NCI-H2227 (cell line): Measurements from ENCODE around the gene NKD2.
"Not testable (repeated sequence)": the region's sequence is repeated elsewhere in the genome, so short reads cannot be mapped to it uniquely, and the experiment has no call there.

Experiments
- DNase-seq: peaks from one replicate; lab custom pipeline; 2025; ENCODE audit not compliant: unreplicated experiment; lab: John Stamatoyannopoulos, UW

Gene NKD2

DNA sequence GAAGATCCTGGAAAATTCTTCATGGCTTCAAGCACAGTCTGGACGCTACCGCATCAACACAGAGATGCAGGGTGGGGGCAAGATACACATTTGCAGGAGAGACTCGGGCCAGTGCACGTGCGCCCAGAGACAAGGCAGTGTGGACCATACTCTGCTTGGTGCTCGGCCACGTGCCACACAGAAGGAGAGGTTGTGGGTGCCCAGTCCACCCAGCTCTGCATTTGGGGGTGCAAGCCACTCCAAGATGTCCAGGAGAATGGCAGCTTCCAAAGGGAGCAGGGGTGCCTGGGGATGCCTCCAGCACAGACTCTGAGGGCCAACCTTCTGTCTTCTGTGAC is 4.3 kb downstream of the NKD2 start:
- no peak for DNase-seq

DNA sequence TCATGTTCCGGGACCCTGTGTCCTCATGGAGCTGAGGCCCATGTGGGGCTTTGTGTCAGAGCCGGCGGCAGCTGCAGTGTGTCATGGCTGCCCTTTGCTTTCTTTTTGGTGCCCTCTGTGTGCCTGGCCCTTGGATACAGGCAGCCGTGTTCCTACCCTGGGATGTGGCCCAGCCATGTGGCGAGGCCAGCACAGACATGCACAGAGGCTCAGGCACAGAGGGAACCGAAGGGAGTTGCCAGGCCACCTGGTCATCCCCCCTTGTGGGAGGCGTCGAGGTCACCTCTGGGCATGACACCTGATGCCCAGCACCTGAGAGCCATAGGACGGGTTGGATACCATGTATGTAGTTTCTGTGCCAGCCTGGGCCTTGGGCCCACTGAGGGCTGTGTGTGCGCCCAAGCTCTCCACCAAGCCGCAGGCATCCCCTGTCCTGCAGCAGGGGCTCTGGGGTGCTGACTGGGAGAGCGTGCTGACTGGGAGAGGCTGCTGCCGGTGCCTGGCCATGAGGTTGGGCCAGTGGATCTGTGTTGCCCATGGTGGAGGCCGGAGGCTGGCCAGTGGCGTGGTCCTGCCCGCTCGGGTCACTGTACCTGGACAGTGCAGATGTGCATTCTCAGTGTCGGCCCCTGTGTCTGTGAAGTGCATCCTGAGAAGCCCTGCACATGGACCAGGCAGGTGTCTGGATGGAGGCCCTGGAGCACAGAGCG is 4.8 kb downstream of the NKD2 start:
- no peak for DNase-seq

DNA sequence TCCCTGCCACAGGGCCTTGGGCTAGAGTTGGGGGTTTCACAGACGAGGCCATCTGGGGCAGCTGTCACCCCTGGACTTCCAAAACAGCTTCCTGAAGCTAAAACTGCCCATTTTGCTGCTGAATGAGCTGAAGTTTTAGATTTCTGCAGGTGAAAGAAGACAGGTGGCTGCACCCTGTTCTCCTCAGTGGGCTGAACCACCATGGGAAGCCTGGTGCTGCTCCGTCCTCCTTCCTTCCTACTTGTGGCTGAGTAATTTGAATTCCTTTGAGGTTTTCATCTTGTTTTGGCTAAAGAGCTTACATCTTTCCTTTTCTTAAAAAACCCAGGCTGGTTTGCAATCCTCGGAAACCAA is 5.3 kb downstream of the NKD2 start:
- DNase-seq = no peak

DNA sequence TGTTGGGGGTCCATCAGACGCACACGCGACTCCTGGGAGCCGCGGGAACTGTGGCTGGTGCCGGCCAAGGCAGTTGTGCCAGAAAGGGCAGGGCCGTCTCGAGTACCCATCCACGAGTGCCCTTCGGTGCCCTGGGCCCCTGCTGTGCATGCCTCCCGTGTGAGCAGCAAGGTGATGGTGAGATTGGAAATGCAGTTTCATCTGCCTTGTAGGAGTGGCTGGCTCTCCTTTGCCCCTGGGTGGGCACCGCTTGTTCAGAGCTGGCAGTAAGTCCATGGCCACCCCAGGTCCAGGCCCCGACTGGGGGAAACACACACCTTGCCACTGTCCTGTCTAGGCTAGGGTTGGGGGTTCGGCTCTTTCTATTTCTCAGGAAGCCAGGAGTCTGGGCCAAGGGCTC is 5.7 kb downstream of the NKD2 start:
- no peak for DNase-seq

DNA sequence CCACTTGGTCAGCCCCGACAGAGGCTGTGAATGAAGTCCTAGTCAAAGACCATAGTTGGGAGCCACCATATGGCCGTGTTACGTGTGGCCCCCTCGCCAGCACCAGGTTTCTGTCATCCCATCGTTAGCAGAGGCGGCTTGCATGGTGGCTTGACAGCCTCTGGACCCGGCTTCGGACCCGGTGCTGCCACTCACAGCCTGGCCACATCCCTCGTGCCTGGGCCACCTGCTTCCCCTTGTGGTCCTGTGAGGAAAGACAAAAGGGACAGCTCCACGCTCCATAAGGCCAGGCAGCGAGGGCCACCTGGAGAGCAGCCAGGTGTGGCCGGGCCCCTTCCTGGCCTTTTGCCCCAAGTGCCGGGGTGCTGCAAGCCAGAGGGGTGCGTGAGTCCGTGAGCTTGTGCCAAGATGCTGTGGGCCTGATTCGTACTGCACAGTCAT is 6.2 kb downstream of the NKD2 start:
- no peak for DNase-seq

DNA sequence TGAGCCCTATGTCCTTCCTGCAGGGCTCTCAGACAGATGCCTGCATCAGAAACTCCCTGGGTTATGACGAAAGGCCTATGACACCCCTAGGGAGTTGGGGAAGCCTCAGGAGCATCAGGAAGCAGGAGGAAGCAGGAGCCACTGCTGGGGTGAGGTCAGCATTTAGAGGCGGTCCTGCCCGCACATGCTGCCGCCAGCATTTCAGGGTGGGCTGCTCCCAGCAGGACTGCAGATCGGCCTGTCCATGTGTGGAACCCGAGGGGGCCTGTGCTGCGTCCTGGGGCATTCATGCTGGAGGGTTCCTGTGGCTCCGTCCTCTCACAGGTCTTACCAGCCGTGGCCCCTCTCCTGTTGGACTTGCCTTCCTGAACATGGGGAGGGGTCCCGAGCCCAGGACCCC is 6.9 kb downstream of the NKD2 start:
- no peak for DNase-seq

DNA sequence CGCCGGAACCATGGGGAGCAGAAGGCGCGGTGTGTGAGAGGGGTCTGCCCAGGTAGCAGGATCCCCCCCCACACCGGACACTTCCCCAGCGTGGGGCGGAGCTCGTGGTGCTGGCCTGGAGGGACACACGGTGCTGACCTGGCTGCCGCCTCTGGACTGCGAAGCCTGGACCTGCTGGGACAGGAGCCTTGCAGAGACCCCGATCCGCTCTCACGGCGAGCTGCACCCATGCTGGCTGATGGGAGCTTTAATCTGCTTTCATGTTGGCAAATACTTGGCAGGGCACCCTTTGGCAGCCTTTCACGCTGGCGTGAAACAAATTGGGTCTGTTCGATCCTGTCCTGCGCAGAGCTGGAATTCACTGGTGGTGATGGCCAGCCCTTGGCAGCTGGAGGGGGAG is 7.4 kb downstream of the NKD2 start:
- no peak for DNase-seq

DNA sequence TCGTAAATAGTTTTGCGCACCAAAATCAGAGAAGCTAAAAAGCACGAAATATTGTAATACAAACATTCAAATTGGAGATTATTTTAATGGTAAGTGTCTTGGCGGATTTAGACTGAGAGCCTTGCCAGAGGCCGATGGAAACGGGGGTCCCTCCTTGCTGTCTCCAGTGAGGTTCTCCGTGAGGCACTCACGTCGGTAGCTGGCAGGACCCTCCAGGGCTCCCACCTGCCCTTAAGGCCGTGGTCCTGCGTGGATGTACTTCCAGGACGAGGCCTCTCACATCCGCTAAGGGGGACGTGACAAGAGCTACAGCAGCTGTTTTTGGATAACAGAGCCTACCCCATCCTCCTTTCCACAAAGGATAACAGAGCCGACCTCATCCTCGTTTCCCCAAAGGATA is 7.9 kb downstream of the NKD2 start:
- no peak for DNase-seq

DNA sequence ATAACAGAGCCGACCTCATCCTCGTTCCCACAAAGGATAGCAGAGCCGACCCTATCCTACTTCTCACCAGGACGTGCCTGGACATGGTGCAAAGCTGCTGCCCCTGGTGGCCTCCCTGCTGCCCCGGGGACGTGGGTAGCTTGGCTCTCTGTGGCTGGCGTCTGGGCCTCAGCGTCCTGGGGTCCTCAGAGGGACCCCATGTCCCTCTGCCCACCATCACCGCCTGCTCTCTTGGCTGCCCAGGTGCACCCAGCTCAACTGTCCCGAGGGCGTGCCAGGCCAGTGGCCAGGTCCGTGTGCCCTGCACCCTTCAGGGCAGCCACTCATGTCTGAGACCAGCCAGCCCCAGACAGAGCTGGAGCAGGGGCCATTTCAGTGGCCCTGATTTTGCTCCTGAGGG is 8.5 kb downstream of the NKD2 start:
- DNase-seq = no peak

DNA sequence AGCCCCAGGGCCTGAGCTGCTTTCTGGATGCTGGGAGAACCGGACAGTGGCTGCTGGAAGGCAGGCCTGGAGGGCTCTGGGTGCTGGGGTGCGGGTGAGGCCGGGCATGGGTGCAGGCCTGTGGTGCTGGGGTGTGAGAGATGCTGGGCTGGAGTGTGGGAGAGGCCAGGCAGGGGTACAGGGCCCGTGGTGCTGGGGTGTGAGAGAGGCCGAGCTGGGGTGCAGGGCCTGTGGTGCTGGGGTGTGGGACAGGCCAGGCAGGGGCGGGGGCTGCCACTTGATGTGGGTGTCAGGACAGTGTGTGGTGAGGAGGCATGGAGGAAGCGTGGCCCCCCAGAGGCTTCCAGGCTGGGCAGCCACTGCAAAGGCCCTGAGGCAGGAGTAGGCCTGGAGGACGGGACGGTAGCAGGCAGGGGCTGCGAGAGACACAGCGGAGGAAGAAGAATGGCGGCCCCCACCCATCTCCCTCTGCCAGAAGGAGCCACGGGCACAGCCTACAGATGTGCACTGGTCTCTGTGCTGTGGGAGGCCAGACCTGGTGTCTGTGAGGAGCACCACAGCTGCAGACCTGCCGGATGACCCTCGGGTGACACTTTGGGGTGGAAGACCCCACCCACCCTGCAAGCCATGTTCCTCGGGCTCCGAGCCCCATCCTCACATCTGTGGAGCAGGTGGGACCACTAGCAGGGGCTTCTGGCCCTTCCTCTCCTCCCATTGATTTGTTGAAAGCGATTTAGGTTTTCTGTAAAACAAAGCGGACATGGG is 9.3 kb downstream of the NKD2 start:
- DNase-seq = no peak

DNA sequence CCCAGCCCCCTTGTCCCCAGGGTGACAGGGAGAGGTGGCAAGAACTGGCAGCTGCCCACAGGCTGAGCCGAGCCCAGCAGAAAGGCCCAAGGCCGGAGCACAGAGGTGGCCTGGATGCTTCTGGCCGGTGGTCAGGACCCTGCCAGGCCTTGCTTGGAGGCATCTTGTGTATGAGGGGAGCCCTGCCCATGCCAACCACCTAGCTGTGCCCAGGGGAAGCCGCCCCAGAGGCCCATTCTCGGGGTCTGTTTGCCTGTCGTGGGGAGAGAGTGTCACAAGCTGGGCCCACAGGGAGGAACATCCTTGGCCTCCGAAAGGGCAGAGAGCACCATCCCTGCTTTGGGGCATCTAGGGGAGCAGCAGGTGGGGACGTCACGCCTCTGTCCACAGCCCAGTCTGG is 10.0 kb downstream of the NKD2 start:
- no peak for DNase-seq

DNA sequence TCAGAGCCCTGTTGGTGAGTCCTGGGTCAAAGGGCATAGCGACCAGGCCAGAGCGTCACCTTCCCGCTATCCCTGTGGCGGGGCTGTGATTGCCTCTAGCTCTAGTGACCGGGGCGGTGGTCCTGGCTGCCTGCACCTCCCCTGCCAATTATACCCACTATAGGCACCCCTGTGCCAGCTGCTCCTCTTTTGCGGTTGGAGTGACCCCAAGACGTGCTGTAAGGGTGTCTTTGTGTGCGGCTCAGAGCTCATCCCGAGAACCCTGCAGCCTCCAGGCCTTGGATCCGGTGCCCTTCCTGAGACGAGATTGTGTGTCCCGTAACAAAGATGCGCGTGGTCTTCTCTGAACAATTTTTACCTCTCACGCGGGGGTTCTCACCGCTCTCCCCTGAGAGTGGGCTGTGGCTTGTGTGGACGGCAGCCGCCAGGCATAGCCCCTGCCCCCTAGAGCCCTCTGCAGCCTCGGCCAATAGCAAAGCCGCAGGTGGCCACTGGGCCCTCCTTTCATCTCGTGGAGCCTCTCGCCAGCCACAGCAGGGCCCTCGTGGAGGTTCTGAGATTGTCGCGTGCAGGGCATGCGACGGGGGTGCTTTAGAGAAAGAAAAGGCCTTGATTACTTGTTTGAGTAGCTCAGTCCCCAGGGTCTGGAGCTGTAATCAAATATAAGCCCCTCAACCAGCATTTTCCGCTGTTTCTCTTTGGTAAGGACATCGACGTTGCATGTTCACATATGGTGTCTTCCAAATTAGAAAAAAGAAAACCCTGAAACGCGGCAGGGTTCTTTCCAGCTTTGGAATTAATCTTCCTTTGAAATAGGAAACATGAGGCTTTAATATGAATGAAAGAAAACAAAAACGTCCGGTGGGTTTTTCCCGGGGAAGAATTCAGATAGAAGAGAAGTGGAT is 10.7 kb downstream of the NKD2 start:
- no peak for DNase-seq

DNA sequence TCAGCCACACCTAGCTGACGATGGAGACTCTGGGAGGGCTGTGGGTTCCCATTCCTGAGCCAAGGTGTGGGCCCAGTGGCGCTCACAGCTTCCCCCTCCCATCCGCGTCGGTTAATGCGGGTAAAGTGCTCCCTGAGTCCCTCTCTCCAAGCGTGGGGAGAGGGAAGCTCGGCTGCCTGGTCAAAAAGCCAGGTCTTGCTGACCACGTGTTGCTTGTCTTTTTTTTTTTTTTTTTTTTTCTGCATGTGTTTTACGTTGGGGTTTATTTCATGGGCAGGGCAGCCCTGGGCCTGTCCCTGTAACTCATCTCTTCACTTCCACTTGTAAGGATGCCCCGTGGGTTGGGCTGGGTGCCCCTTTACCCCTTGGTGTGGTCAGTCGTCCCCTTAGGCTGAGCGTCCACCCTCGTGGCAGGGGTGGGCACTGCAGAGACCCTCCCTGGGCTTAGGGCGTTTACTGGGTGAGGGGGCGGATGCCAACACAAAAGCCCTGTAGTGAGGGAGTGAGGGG is 11.9 kb downstream of the NKD2 start:
- DNase-seq = no peak

DNA sequence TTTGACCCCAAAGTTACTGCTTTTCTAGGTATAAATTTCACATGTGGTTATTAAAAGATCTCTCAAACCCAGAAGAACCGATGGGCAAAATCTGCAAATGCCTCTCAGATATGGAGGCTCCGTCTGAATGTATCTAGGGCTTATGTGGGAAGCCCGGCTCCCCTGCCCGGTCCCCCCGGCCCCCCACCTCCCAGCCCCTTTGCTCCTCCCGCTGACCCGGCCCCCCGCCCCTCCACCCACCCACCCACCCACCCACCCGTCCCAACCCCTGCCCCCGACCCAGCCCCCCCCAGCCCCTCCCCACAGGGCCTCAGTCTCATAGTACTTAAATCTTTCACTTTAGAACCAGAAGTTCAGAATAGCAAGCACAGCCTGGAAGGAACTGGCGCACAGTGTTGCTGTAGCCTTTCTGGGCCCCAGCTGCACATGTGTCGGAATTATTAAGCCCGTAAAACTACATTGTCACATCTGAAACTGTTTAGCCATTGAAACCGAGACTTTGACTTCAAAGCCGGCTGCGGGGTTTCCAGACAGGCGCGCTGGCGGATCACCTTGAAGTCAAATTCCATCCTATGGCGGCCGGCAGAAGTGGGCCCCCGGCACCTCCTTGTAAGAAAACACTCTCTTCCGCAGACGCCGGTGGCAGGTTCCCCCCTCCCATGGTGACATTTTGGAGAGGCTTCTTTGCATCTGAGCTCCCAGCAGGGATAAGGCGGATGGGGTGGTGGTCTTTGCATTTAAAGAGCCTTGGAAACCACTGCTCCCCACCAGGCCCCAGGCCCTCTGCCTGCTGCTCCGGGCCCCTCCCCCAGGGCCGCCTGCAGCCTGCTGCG is 12.8 kb downstream of the NKD2 start:
- no peak for DNase-seq

DNA sequence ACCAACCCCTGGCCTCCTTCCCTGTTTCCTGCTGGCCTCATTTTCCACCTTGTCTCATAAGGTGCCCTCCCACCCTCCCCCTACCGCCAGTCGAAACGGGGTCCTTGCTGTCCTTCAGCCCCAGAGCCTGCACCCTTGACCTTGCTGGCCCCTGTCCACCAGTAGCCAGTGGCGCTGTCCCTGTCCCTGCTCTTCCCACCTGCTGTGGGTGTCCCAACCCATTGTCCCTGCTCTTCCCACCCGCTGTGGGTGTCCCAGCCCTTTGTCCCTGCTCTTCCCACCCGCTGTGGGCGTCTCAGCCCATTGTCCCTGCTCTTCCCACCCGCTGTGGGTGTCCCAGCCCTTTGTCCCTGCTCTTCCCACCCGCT is 13.4 kb downstream of the NKD2 start:
- not testable (repeated sequence) for DNase-seq

DNA sequence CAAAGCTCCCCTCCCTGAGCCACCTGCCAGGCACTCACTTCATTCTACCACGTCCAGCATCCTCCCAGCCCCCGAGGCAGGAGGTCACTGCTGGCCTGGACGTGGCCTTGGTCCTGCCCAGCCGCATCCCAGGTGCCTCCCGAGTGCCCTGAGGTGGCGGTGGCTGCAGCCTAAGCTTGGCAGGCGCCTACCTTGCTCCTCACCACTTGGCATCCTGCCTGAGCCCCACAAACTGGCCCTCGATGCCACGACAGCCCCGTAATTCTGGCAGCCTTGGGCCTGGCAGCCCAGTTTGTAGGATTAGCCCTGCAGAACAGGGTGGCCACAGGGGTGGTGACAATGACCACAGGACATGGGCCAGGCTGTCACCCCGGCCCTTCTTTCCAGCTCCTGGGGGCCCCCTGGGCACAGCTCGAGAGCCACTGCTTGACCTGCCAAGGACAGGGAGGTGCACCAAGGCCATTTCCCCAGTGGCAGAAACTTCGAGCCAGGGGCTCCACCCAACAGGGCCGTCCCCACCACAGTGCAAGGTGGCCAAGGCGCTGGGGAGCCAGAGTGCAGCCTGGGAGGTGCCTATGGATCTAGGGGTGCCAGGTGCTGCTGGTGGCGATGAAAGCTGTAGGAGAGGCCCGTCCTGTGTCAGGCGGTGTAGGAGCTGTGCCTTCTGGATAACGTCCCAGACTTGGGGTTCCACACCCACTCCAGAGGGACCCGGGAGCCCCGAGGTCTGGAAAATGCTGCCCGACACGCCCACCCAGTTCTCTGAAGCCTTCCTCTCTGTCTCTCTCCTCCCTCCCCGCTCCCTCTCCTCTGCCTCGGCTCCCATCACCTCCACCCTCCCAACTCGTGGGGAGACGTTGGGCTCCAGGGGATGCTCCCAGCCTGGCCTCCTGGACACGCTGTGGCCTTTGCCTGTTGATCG is 18.4 kb downstream of the NKD2 start:
- no peak for DNase-seq

DNA sequence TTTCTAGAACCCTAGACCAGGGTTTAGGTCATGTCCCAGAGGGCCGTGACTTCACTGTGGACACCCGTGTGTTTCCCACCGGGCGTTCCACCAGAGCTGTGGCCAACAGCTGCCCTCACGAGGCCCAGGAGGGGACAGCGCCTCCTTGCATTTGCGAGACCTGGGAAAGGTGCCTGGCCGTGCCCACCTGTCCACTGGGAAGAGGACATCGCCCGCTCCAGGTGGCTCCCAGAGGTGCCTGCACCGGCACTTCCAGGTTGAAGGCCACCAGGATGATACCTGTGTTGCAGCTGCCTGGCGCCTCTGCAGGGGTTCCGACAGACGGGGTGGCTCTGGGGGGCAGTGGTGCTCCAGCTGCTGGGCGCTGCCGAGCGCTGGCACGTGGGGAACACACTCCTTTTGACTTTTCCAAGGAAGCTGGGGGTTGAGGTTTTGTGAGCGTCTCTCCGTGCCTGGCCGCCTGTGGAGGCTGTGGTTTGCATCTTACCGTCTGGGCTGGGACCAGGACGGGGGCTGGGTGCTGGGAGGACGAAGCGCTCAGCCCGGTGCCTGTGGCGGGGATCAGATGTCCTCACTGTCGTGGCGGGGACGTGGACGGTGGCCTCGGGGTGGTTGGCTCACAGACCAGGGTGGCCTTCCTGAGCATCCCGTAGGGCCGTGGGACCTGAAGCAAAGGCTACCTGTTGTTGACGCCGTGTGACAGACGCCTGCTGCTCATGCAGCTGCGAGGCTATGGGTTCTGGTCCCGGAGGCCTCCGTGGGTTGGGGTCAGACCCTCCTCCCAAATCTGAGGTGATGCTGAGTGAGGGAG is 19.2 kb downstream of the NKD2 start:
- no peak for DNase-seq

DNA sequence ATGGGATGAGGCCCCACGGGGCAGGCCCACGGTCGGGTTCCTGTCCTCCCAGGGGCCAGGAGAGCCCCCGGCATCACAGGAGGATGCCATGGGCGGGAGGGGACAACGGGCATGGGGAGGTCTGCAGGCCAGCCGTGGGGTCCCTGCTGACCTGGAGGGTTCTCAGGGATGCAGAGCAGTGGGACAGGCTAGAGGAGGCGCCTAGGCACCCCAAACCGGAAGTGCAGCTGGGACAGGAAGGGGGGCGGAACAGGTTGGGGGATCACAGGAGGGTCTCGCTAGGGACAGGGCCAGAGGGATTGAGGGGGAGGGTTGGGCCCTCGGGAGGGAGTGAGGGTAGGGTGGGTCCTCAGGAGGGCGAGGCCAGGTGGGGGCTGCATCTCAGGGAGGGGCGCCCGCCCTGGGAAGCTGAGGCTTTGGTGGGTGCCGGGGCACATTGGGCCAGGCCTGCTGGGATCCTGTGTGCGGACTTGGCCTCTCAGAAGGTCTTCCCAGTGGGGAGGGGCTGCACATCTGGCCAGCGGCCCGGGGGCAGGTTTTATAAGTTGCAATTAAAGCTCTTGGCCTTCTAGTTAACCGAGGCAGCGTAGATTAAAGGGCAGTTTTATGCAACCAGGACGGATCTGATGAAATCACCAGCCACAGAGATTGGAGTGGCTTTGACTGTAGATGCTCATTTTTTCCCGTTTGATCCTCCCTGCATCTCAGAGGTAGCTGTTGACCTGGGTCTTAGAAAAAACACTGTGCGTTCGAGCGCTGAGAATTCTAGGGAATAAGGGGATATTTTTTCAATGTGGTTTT is 20.1 kb downstream of the NKD2 start:
- no peak for DNase-seq
